Prostate gland (tissue), 2 donors: ENCODE data around the gene VAPB.

Source experiments
- POLR2A ChIP-seq: fragments of 450-650 bp; IDR thresholded peaks from one replicate; pipeline ENCODE4 v1.6.1; 2016; ENCODE audit warnings: antibody characterized with exemption, mild to moderate bottlenecking
- POLR2AphosphoS5 ChIP-seq: sonication (generic); formaldehyde crosslinking; IDR thresholded peaks from one replicate; pipeline ENCODE4 v1.6.1; 2017; ENCODE audit warnings: antibody characterized with exemption
- TF ChIP-seq, protein P1 (sequence below), 4 experiments: fragments of 200-600 bp in 2 of 4; fragments of 450-650 bp in 2 of 4; sonication (generic) in 2 of 4; IDR thresholded peaks; 1 replicate in 3 of 4; 2 replicates in 1 of 4; pipeline ENCODE4 v1.5.1; 2016 to 2019; ENCODE audit warnings: antibody characterized with exemption in 4 of 4, mild to moderate bottlenecking in 2 of 4, moderate library complexity in 2 of 4

- TF ChIP-seq, protein P1, sequence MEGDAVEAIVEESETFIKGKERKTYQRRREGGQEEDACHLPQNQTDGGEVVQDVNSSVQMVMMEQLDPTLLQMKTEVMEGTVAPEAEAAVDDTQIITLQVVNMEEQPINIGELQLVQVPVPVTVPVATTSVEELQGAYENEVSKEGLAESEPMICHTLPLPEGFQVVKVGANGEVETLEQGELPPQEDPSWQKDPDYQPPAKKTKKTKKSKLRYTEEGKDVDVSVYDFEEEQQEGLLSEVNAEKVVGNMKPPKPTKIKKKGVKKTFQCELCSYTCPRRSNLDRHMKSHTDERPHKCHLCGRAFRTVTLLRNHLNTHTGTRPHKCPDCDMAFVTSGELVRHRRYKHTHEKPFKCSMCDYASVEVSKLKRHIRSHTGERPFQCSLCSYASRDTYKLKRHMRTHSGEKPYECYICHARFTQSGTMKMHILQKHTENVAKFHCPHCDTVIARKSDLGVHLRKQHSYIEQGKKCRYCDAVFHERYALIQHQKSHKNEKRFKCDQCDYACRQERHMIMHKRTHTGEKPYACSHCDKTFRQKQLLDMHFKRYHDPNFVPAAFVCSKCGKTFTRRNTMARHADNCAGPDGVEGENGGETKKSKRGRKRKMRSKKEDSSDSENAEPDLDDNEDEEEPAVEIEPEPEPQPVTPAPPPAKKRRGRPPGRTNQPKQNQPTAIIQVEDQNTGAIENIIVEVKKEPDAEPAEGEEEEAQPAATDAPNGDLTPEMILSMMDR (IDR thresholded peaks at IDR 0.05): no peak
- TF ChIP-seq POLR2A (no peak), POLR2AphosphoS5 (no peak)
Observed at GRCh38 chr20:58478141-58478805, 89.2 kb downstream of the VAPB start.
